Tibial nerve (tissue), 3 donors: ENCODE measurements around the gene PDZD4.

Experiments
- POLR2A ChIP-seq, 2 donors: fragments of 450-650 bp; IDR thresholded peaks; one replicate each; pipeline ENCODE4 v1.6.1; 2017; ENCODE audit warnings: antibody characterized with exemption in 2 of 2, mild to moderate bottlenecking in 2 of 2, moderate library complexity in 2 of 2
- TF ChIP-seq, protein P1 (sequence below), 5 experiments: fragments of 200-600 bp in 3 of 5; fragments of 450-650 bp in 2 of 5; sonication (generic) in 3 of 5; IDR thresholded peaks; one replicate each; pipeline ENCODE4 v1.5.1; 2016 to 2019; ENCODE audit warnings: antibody characterized with exemption in 5 of 5, mild to moderate bottlenecking in 3 of 5, moderate library complexity in 2 of 5

DNA sequence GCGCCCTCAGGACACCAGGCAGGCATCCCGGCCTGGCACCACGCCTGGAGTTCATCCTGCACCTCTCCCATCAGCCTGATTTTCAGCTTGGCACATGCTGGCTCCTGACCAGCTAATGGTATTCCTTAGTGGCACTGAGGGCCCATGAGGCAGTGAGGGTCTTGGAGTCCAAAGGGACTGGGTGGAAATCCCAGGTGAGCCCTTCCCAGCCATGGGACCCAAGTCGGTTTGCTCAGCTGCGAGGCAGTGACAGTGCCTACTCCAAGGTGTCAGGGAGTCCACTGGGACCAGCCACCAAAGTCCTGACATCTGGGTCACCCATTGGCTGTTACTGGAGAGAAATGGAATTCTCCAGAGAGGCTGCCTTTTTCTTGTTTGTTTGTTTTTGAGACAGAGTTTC, 31.0 kb downstream of the PDZD4 start:
- TF ChIP-seq, protein P1, sequence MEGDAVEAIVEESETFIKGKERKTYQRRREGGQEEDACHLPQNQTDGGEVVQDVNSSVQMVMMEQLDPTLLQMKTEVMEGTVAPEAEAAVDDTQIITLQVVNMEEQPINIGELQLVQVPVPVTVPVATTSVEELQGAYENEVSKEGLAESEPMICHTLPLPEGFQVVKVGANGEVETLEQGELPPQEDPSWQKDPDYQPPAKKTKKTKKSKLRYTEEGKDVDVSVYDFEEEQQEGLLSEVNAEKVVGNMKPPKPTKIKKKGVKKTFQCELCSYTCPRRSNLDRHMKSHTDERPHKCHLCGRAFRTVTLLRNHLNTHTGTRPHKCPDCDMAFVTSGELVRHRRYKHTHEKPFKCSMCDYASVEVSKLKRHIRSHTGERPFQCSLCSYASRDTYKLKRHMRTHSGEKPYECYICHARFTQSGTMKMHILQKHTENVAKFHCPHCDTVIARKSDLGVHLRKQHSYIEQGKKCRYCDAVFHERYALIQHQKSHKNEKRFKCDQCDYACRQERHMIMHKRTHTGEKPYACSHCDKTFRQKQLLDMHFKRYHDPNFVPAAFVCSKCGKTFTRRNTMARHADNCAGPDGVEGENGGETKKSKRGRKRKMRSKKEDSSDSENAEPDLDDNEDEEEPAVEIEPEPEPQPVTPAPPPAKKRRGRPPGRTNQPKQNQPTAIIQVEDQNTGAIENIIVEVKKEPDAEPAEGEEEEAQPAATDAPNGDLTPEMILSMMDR (IDR thresholded peaks at IDR 0.05): no peak
- no peak for TF ChIP-seq POLR2A (IDR thresholded peaks at IDR 0.05)
